ENCODE measurements around the gene PCNX2. TPM values are rescaled to one million over a fixed set of nuclear protein-coding genes. Genes with fewer than 3 reads are reported as not detected.
"Not testable (repeated sequence)": the region's sequence is repeated elsewhere in the genome, so short reads cannot be mapped to it uniquely, and the experiment has no call there.

Gene PCNX2
- total RNA-seq, 1 donor from 2014 or later: 9.3 TPM

GRCh38 chr1:233097959-233098580 is 197.5 kb downstream of the PCNX2 start:
- DNase-seq: no peak

GRCh38 chr1:233097546-233097945 is 198.0 kb downstream of the PCNX2 start:
- DNase-seq: no peak

- no peak for DNase-seq
Measured at GRCh38 chr1:233094691-233095090, 200.8 kb downstream of the PCNX2 start.

GRCh38 chr1:233094269-233094668 is 201.3 kb downstream of the PCNX2 start:
- no peak for DNase-seq

GRCh38 chr1:233090746-233091494 is 204.6 kb downstream of the PCNX2 start:
- peak; percentile 17 for DNase-seq

- no peak for DNase-seq
Measured at GRCh38 chr1:233089251-233089650, 206.3 kb downstream of the PCNX2 start.

- no peak for DNase-seq
Measured at GRCh38 chr1:233088613-233089012, 206.9 kb downstream of the PCNX2 start.

GRCh38 chr1:233086961-233087881 is 208.3 kb downstream of the PCNX2 start:
- no peak for DNase-seq

- DNase-seq: no peak
Measured at GRCh38 chr1:233085566-233085965, 210.0 kb downstream of the PCNX2 start.

GRCh38 chr1:233082778-233083550 is 212.6 kb downstream of the PCNX2 start:
- DNase-seq: no peak

- DNase-seq: no peak
Measured at GRCh38 chr1:233081735-233082134, 213.8 kb downstream of the PCNX2 start.

- not testable (repeated sequence) for DNase-seq
Measured at GRCh38 chr1:233080827-233081226, 214.7 kb downstream of the PCNX2 start.

- DNase-seq: no peak
Measured at GRCh38 chr1:233080286-233080685, 215.2 kb downstream of the PCNX2 start.

GRCh38 chr1:233079574-233079973 is 216.0 kb downstream of the PCNX2 start:
- DNase-seq: no peak

GRCh38 chr1:233078396-233078795 is 217.1 kb downstream of the PCNX2 start:
- no peak for DNase-seq

GRCh38 chr1:233075915-233076295 is 219.6 kb downstream of the PCNX2 start:
- no peak for DNase-seq

GRCh38 chr1:233066087-233066486 is 229.4 kb downstream of the PCNX2 start:
- DNase-seq: no peak

GRCh38 chr1:233065685-233066084 is 229.8 kb downstream of the PCNX2 start:
- no peak for DNase-seq

GRCh38 chr1:233064988-233065387 is 230.5 kb downstream of the PCNX2 start:
- no peak for DNase-seq

- no peak for DNase-seq
Measured at GRCh38 chr1:233063462-233063861, 232.1 kb downstream of the PCNX2 start.

GRCh38 chr1:233061265-233061664 is 234.3 kb downstream of the PCNX2 start:
- DNase-seq: no peak

- no peak for DNase-seq
Measured at GRCh38 chr1:233060461-233060994, 235.0 kb downstream of the PCNX2 start.
